Testis (tissue), 2 donors: ENCODE results near the gene OR5D13.

Source experiments
- CTCF ChIP-seq, 3 experiments: fragments of 450-650 bp in 2 of 3; fragments of 200-600 bp in 1 of 3; sonication (generic) in 1 of 3; IDR thresholded peaks; one replicate each; pipeline ENCODE4 v1.5.1; 2016 to 2019; ENCODE audit warnings: antibody characterized with exemption in 3 of 3, mild to moderate bottlenecking in 2 of 3, moderate library complexity in 1 of 3
- POLR2A ChIP-seq: fragments of 450-650 bp; IDR thresholded peaks from one replicate; pipeline ENCODE4 v1.6.1; 2017; ENCODE audit warnings: antibody characterized with exemption, mild to moderate bottlenecking, moderate library complexity

GRCh38 chr11:55773138-55773537 lies at the start of gene OR5D13:
- no peak for TF ChIP-seq CTCF (IDR thresholded peaks at IDR 0.05)
- no peak for TF ChIP-seq POLR2A
